ENCODE data around the gene HIC1. TPM values are rescaled to one million over a fixed set of nuclear protein-coding genes. Genes with fewer than 3 reads are reported as not detected.

The HIC1 gene
- total RNA-seq, 1 donor from 2014 or later = 1.3 TPM

DNA sequence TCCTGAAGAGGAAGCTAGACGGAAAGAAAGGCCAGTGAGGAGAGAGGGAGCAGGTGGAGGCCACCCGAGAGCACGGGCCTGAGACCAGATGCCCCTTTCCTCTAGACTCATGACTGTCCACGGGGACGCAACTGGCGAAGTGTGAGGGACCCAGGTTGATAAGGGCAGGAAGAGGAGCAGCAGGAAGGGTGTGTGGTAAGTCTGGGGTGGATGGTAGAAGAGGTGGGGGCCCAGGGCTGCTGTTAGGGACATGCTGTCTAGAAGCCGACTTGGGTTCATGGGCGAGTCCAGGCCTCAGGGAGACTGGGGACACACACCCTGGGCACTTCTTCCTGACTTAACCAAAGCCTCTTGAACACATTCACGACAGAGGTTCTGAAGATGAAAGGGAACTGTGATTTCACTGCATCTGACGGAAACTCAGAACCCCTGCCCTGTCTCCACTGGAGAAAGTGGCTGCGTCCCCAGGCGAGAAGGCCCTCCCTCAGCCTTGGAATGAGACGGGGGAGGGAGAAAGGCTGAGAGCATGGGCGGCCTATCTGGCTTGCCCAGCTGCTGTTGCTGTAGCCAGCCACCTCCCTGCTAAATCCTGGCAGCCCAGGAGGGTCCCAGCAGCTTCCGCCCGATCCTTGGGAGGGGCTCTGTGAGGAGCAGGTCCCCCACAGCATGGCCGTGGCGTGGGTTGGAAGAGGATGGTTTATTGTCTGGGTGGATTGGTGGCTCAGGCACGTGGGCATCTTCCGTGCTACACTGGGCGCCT, 6.0 kb downstream of the HIC1 start:
- TF ChIP-seq, protein P1, sequence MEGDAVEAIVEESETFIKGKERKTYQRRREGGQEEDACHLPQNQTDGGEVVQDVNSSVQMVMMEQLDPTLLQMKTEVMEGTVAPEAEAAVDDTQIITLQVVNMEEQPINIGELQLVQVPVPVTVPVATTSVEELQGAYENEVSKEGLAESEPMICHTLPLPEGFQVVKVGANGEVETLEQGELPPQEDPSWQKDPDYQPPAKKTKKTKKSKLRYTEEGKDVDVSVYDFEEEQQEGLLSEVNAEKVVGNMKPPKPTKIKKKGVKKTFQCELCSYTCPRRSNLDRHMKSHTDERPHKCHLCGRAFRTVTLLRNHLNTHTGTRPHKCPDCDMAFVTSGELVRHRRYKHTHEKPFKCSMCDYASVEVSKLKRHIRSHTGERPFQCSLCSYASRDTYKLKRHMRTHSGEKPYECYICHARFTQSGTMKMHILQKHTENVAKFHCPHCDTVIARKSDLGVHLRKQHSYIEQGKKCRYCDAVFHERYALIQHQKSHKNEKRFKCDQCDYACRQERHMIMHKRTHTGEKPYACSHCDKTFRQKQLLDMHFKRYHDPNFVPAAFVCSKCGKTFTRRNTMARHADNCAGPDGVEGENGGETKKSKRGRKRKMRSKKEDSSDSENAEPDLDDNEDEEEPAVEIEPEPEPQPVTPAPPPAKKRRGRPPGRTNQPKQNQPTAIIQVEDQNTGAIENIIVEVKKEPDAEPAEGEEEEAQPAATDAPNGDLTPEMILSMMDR (IDR thresholded peaks at IDR 0.05; ENCODE audit: insufficient read depth, low read length, severe bottlenecking) = no peak
- Histone ChIP-seq H3K4me3 (ENCODE audit: low read depth, low read length) (no peak overlapping the region), H3K27me3 (ENCODE audit: control insufficient read depth, insufficient read depth, low read length) (no peaks in the 10 kb centered on the region), H3K36me3 (ENCODE audit: control insufficient read depth, insufficient read depth, low read length) (peaks cover 21% of the 10 kb centered on the region)
- DNase-seq (ENCODE audit: low read depth) (no peak), FAIRE-seq (no peak)

DNA sequence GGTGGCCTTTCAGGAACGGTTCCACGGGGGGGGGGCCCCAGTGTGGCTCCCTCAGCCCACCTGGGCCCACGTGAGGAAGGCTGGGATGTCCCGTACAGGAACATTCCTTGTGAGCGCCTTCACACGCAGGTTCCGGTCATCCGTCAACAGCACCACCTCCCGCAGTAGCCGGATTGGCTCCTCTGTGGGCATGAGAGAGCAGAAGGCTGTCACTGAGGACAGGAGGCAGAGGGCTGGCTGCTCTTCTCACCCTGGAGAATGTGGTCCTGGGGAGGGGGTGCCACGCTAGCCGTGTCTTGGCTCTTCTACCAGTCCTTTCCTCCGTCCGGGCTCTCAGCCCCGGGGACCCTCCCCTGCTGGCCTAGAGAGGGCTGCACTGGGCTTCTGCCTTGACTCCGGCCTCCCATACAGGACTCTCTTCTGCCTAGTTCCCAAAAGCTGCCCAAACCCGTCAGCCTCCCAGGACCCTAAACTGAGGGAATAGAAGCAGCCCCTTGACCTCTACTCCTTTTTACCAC, 6.6 kb downstream of the HIC1 start:
- no peak overlapping the region for H3K4me3 ChIP-seq (ENCODE audit: low read depth, low read length)
- DNase-seq (ENCODE audit: low read depth) (no peak), FAIRE-seq (no peak)
- H3K36me3 ChIP-seq (ENCODE audit: control insufficient read depth, insufficient read depth, low read length) = peaks cover 21% of the 10 kb centered on the region
- TF ChIP-seq, protein P1 (IDR thresholded peaks at IDR 0.05; ENCODE audit: insufficient read depth, low read length, severe bottlenecking) = no peak
- no peaks in the 10 kb centered on the region for H3K27me3 ChIP-seq (ENCODE audit: control insufficient read depth, insufficient read depth, low read length)

DNA sequence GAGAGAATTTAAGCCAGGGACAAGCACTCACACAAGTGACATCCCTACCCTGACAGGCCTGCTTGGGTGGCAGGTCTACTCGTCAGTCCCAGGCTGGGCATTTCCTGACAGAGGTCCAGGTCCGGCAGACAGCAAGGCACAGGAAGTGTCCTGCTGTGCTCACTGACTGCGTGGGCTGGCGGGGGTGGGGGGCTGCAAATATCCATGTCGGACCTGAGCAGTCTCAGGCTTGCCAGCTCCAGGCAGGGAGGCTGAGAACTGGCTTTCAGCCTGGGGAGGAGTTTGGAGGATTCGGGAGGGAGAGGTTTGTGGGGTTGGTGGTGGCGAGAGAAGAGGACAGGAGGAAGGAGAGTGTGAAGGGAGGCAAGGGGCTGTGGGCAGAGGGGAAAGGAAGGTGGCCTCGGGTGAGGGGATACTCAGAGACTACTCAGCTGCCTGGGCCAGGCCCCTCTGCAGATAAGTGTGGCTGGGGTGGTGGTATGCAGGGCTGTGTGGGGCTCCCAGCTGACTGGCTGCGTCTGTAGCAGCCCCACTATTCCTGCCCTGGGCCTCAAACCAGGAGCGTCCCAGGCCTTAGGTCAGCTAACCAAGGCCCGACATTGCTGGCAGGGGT, 7.8 kb downstream of the HIC1 start:
- FAIRE-seq (peak; percentile 18), DNase-seq (ENCODE audit: low read depth) (no peak)
- Histone ChIP-seq H3K27me3 (ENCODE audit: control insufficient read depth, insufficient read depth, low read length) (no peaks in the 10 kb centered on the region), H3K4me3 (ENCODE audit: low read depth, low read length) (no peak overlapping the region), H3K36me3 (ENCODE audit: control insufficient read depth, insufficient read depth, low read length) (peaks cover 22% of the 10 kb centered on the region)
- TF ChIP-seq, protein P1 (IDR thresholded peaks at IDR 0.05; ENCODE audit: insufficient read depth, low read length, severe bottlenecking) = no peak

DNA sequence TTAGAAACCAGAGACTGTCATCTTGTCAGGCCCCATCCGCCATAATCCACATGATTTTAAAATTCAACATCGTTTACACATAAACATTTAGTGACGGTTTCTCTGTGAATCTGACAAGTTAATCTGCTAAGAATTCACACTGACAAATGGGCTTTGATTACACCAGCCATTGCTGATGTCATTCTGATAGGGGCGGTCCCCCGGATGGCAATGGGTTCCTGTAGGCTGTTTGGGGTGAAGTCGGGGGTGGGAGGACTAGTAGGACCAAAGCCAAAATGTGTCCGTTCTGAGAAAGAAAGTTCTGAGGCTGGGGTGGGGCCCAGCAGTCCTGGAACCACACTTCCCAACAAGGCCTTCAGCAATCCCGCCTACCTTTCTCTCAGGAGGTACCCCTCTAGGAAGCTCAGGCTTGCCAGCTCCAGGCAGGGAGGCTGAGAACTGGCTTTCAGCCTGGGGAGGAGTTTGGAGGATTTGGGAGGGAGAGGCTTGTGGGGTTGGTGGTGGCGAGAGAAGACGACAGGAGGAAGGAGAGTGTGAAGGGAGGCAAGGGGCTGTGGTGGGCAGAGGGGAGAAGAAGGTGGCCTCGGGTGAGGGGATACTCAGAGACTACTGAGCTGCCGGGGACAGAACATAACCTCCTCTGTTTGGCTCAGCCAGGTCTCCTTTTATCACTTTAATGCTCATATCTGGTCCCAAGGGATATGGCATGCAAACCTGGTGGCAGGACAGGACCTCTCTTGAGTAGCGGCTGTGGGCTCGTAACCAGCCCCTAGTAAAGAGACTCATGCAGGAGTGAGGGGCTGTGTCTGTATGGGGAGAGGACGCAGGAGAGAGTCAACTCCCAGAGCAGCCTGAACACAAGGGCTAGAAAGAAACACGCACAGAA, 8.6 kb downstream of the HIC1 start:
- FAIRE-seq (peak; percentile 55), DNase-seq (ENCODE audit: low read depth) (no peak)
- TF ChIP-seq, protein P1 (IDR thresholded peaks at IDR 0.05; ENCODE audit: insufficient read depth, low read length, severe bottlenecking) = no peak
- Histone ChIP-seq H3K4me3 (ENCODE audit: low read depth, low read length) (no peak overlapping the region), H3K36me3 (ENCODE audit: control insufficient read depth, insufficient read depth, low read length) (peaks cover 23% of the 10 kb centered on the region), H3K27me3 (ENCODE audit: control insufficient read depth, insufficient read depth, low read length) (no peaks in the 10 kb centered on the region)

DNA sequence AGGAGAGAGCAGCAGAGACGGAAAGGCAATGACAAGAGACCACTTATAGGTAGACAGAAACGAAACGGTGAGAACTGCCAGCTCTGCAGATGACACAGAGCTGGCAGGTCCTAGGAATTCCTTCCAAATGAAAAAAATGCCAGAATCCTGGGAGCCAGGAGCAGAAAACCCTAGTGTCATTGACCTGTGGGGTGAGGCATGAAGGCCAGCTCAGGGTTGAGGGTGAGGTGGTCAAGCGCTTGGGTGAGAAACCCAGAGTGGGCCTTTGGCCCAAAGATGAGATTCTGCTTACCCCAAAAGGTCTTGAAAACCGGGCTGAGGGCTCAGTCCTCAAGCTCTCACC, 9.2 kb downstream of the HIC1 start:
- Histone ChIP-seq H3K4me3 (ENCODE audit: low read depth, low read length) (no peak overlapping the region), H3K27me3 (ENCODE audit: control insufficient read depth, insufficient read depth, low read length) (no peaks in the 10 kb centered on the region), H3K36me3 (ENCODE audit: control insufficient read depth, insufficient read depth, low read length) (peaks cover 23% of the 10 kb centered on the region)
- DNase-seq (ENCODE audit: low read depth) (no peak), FAIRE-seq (no peak)
- TF ChIP-seq, protein P1 (IDR thresholded peaks at IDR 0.05; ENCODE audit: insufficient read depth, low read length, severe bottlenecking) = no peak
